HepG2 (cell line): ENCODE data around the gene TMC2. TPM values are rescaled to one million over a fixed set of nuclear protein-coding genes. Genes with fewer than 3 reads are reported as not detected.

Experiments used
- ARHGAP35 ChIP-seq: sonication (generic); formaldehyde crosslinking; IDR thresholded peaks from 2 replicates; pipeline ENCODE4 v1.9.0; 2022; ENCODE audit warnings: mild to moderate bottlenecking, inconsistent platforms, moderate library complexity, missing genetic modification reagents, borderline replicate concordance
- BRF2 ChIP-seq: sonication (generic); formaldehyde crosslinking; IDR thresholded peaks from 2 replicates; pipeline ENCODE4 v1.8.1; 2022; ENCODE audit warnings: mild to moderate bottlenecking, missing genetic modification reagents
- CENPT ChIP-seq: sonication (generic); formaldehyde crosslinking; IDR thresholded peaks from 2 replicates; pipeline ENCODE4 v1.8.0; 2022; ENCODE audit warnings: low read depth, mild to moderate bottlenecking, moderate library complexity, missing genetic modification reagents
- FOXP1 ChIP-seq, 2 experiments: fragments of 450-650 bp in 1 of 2; IDR thresholded peaks; 2 replicates each; pipeline ENCODE4 v1.6.1; 2017 to 2018; ENCODE audit warnings: antibody characterized with exemption in 1 of 2
- NCOA2 ChIP-seq: sonication (generic); formaldehyde crosslinking; IDR thresholded peaks from 2 replicates; pipeline ENCODE4 v1.8.0; 2022; ENCODE audit warnings: inconsistent platforms
- NFIB ChIP-seq: sonication (generic); formaldehyde crosslinking; IDR thresholded peaks from 2 replicates; pipeline ENCODE4 v1.9.0; 2021; ENCODE audit warnings: missing genetic modification reagents, mild to moderate bottlenecking, borderline replicate concordance
- NR2C2 ChIP-seq: sonication (generic); formaldehyde crosslinking; IDR thresholded peaks from 2 replicates; pipeline ENCODE4 v1.4.0; 2020; ENCODE audit warnings: missing genetic modification reagents, mild to moderate bottlenecking, moderate library complexity, borderline replicate concordance
- NR2F6 ChIP-seq, 2 experiments: IDR thresholded peaks; 2 replicates each; pipeline ENCODE4 v1.6.1; 2016; ENCODE audit warnings: antibody characterized with exemption in 1 of 2, mild to moderate bottlenecking in 1 of 2
- POLR2G ChIP-seq: fragments of 200-400 bp; formaldehyde crosslinking; IDR thresholded peaks from 2 replicates; pipeline ENCODE4 v1.6.1; 2018; ENCODE audit warnings: mild to moderate bottlenecking, low read depth, low read length, moderate library complexity
- SALL1 ChIP-seq: sonication (generic); formaldehyde crosslinking; IDR thresholded peaks from 2 replicates; pipeline ENCODE4 v1.8.0; 2022; ENCODE audit warnings: mild to moderate bottlenecking, missing genetic modification reagents
- ZBTB8A ChIP-seq: sonication (generic); formaldehyde crosslinking; IDR thresholded peaks from 2 replicates; pipeline ENCODE4 v1.4.0; 2020; ENCODE audit warnings: mild to moderate bottlenecking, low read depth, missing genetic modification reagents, borderline replicate concordance
- ZFP41 ChIP-seq: sonication (generic); formaldehyde crosslinking; IDR thresholded peaks from 2 replicates; pipeline ENCODE4 v1.4.0; 2020; ENCODE audit warnings: mild to moderate bottlenecking, missing genetic modification reagents, borderline replicate concordance
- ZMYM3 ChIP-seq: sonication (generic); formaldehyde crosslinking; IDR thresholded peaks from 2 replicates; pipeline ENCODE4 v1.5.1; 2020; ENCODE audit warnings: mild to moderate bottlenecking, missing genetic modification reagents
- ZNF232 ChIP-seq: sonication (generic); formaldehyde crosslinking; IDR thresholded peaks from 2 replicates; pipeline ENCODE4 v1.4.0; 2020; ENCODE audit warnings: missing genetic modification reagents, borderline replicate concordance
- ZNF24 ChIP-seq: fragments of 450-650 bp; IDR thresholded peaks from 2 replicates; pipeline ENCODE4 v1.6.1; 2017; ENCODE audit warnings: antibody characterized with exemption, mild to moderate bottlenecking
- ZNF275 ChIP-seq: sonication (generic); formaldehyde crosslinking; IDR thresholded peaks from 2 replicates; pipeline ENCODE4 v1.8.0; 2022; ENCODE audit warnings: missing genetic modification reagents, mild to moderate bottlenecking, inconsistent platforms, borderline replicate concordance
- ZNF432 ChIP-seq: sonication (generic); formaldehyde crosslinking; IDR thresholded peaks from 2 replicates; pipeline ENCODE4 v1.5.0; 2020; ENCODE audit warnings: missing genetic modification reagents, mild to moderate bottlenecking, borderline replicate concordance
- ZNF75D ChIP-seq: sonication (generic); formaldehyde crosslinking; IDR thresholded peaks from 2 replicates; pipeline ENCODE4 v1.8.1; 2023; ENCODE audit warnings: missing genetic modification reagents, mild to moderate bottlenecking, borderline replicate concordance
- ZNF773 ChIP-seq: sonication (generic); formaldehyde crosslinking; IDR thresholded peaks from 2 replicates; pipeline ENCODE4 v1.4.0; 2020; ENCODE audit warnings: missing genetic modification reagents, borderline replicate concordance
- ZSCAN31 ChIP-seq: sonication (generic); formaldehyde crosslinking; IDR thresholded peaks from 2 replicates; pipeline ENCODE4 v1.5.0; 2020; ENCODE audit warnings: low read depth, mild to moderate bottlenecking, missing genetic modification reagents
- polyA plus RNA-seq, 8 experiments: library from polyadenylated mRNA; depleted of rRNA in 3 of 8; stranded (reverse) in 7 of 8; unstranded in 1 of 8; fragments of >200 nt; fragmentation: Illumina TruSeq in 4 of 8; extraction: Trizol in 4 of 8; gene quantifications; 2 replicates each; pipeline versions ENCODE4 v1.2.1 to v1.2.3, GENCODE V29; 2011 to 2016; ENCODE audit warnings: low read depth in 4 of 8, missing spikeins in 1 of 8, mixed read lengths in 1 of 8; ENCODE audit not compliant: insufficient read depth in 1 of 8
- total RNA-seq, 5 experiments: library from RNA; depleted of rRNA; stranded (reverse); fragments of >200 nt; fragmentation: Illumina TruSeq; extraction: Trizol; gene quantifications; 2 replicates each; pipeline ENCODE4 v1.2.3, GENCODE V29; 2016; ENCODE audit warnings: low read depth in 1 of 5
- TF ChIP-seq, protein P1 (sequence below): sonication (generic); formaldehyde crosslinking; IDR thresholded peaks from 2 replicates; pipeline ENCODE4 v1.8.0; 2022; ENCODE audit warnings: mild to moderate bottlenecking, missing genetic modification reagents; ENCODE audit not compliant: insufficient replicate concordance
- TF ChIP-seq, protein P2 (sequence below): sonication (generic); formaldehyde crosslinking; IDR thresholded peaks from 2 replicates; pipeline ENCODE4 v1.4.0; 2020; ENCODE audit warnings: missing genetic modification reagents

The TMC2 gene
- total and polyA plus RNA-seq, 2 of the 13 experiments (the other 11 are each of a cell fraction or from before 2014, with no cell fraction given): not detected

DNA sequence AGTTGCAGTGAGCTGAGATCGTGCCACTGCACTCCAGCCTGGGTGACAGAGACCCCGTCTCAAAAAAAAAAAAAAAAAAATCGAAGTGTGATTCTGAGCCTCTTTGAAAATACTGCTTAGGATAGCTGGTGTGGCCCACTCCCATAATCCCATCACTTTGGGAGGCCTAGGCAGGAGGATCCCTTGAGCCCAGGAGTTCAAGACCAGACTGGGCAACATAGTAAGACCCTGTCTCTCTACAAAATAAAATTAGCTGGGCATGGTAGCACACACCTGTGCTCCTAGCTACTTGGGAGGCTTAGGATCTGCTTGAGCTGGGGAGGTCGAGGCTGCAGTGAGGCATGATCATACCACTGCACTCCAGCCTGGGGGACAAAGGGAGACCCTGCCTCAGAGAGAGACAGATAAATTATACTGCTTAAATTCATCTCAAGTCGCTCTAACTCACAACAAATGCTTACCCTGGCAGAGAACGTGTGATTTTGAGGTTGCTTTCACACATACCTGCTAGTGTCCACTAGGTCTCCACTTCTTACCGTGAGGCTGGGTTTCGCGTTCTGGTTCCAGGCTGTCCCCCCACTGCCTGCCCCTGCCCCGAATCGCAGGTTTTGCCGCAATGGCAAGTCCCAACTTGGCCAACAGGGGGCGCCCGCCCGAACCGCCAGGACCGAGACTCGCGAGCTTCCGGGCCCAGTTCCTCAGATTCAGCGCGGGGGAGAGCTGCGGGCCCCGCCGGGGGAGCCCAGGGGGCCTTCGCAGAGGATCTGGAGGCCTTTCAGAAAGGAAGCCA is 12.3 kb upstream of the TMC2 start (continued):
- no peak for TF ChIP-seq ZNF275 (CRISPR knock-in tag)
- TF ChIP-seq ZNF75D (CRISPR knock-in tag): no peak
- no peak for TF ChIP-seq CENPT
- no peak for TF ChIP-seq NFIB (CRISPR knock-in tag)
- no peak for TF ChIP-seq ARHGAP35 (CRISPR knock-in tag)
- TF ChIP-seq ZBTB8A (CRISPR knock-in tag): no peak
- no peak for TF ChIP-seq ZNF773 (CRISPR knock-in tag)
- peak; percentile 20; the same call in 1 of the 2 replicates for TF ChIP-seq NCOA2 (CRISPR knock-in tag)
- TF ChIP-seq SALL1: peak; percentile 54
- no peak for TF ChIP-seq ZNF232 (CRISPR knock-in tag)
- TF ChIP-seq, protein P1, sequence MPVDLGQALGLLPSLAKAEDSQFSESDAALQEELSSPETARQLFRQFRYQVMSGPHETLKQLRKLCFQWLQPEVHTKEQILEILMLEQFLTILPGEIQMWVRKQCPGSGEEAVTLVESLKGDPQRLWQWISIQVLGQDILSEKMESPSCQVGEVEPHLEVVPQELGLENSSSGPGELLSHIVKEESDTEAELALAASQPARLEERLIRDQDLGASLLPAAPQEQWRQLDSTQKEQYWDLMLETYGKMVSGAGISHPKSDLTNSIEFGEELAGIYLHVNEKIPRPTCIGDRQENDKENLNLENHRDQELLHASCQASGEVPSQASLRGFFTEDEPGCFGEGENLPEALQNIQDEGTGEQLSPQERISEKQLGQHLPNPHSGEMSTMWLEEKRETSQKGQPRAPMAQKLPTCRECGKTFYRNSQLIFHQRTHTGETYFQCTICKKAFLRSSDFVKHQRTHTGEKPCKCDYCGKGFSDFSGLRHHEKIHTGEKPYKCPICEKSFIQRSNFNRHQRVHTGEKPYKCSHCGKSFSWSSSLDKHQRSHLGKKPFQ (CRISPR knock-in tag): no peak
- TF ChIP-seq ZMYM3: peak; percentile 83
- TF ChIP-seq BRF2 (CRISPR knock-in tag): no peak
- TF ChIP-seq POLR2G: peak; percentile 89
- no peak for TF ChIP-seq FOXP1 (IDR thresholded peaks at IDR 0.05)
- TF ChIP-seq FOXP1 (CRISPR knock-in tag; IDR thresholded peaks at IDR 0.05): no peak
- TF ChIP-seq NR2C2 (CRISPR knock-in tag): peak; percentile 53; the same call in 1 of the 2 replicates
- TF ChIP-seq ZSCAN31: peak; percentile 42; the same call in 1 of the 2 replicates
- TF ChIP-seq, protein P2, sequence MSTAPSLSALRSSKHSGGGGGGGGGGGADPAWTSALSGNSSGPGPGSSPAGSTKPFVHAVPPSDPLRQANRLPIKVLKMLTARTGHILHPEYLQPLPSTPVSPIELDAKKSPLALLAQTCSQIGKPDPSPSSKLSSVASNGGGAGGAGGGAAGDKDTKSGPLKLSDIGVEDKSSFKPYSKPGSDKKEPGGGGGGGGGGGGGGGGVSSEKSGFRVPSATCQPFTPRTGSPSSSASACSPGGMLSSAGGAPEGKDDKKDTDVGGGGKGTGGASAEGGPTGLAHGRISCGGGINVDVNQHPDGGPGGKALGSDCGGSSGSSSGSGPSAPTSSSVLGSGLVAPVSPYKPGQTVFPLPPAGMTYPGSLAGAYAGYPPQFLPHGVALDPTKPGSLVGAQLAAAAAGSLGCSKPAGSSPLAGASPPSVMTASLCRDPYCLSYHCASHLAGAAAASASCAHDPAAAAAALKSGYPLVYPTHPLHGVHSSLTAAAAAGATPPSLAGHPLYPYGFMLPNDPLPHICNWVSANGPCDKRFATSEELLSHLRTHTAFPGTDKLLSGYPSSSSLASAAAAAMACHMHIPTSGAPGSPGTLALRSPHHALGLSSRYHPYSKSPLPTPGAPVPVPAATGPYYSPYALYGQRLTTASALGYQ (CRISPR knock-in tag): no peak
- no peak for TF ChIP-seq ZNF432 (CRISPR knock-in tag)
- no peak for TF ChIP-seq ZFP41
- TF ChIP-seq ZNF24: no peak
- no peak for TF ChIP-seq NR2F6 (IDR thresholded peaks at IDR 0.05)
- no peak for TF ChIP-seq NR2F6 (CRISPR knock-in tag; IDR thresholded peaks at IDR 0.05)
